Liver (tissue), 9 donors: ENCODE results near the gene SENP7. TPM values are rescaled to one million over a fixed set of nuclear protein-coding genes. Genes with fewer than 3 reads are reported as not detected.

Experiments used
- DNase-seq: peaks from one replicate; pipeline ENCODE4 v3.0.0-alpha.2; 2017; ENCODE audit warnings: low spot score
- H3K27ac ChIP-seq, 2 donors: one replicate each; pipeline ENCODE4 v1.7.0; 2013; ENCODE audit warnings: inconsistent platforms in 2 of 2, low read length in 2 of 2, control low read depth in 1 of 2, low read depth in 1 of 2, mild to moderate bottlenecking in 1 of 2
- H3K27me3 ChIP-seq, 4 donors: one replicate each; pipeline versions ENCODE4 v1.6.1 to v1.7.0; 2013; ENCODE audit warnings: low read length in 3 of 4, inconsistent platforms in 1 of 4, mild to moderate bottlenecking in 1 of 4, moderate library complexity in 1 of 4; ENCODE audit not compliant: control insufficient read depth in 4 of 4, insufficient read depth in 4 of 4
- H3K36me3 ChIP-seq, 4 donors: one replicate each; pipeline versions ENCODE4 v1.6.1 to v1.7.0; 2013; ENCODE audit warnings: low read length in 3 of 4, mild to moderate bottlenecking in 3 of 4, low read depth in 1 of 4, moderate library complexity in 1 of 4; ENCODE audit not compliant: control insufficient read depth in 4 of 4, insufficient read depth in 3 of 4
- H3K4me1 ChIP-seq, 4 donors: one replicate each; pipeline versions ENCODE4 v1.6.1 to v1.7.0; 2013; ENCODE audit warnings: low read length in 3 of 4, mild to moderate bottlenecking in 3 of 4, moderate library complexity in 1 of 4; ENCODE audit not compliant: control insufficient read depth in 4 of 4, insufficient read depth in 4 of 4
- H3K4me3 ChIP-seq, 3 donors: one replicate each; pipeline versions ENCODE4 v1.6.1 to v1.7.0; 2013; ENCODE audit warnings: low read length in 3 of 3, control low read depth in 1 of 3, low read depth in 1 of 3, mild to moderate bottlenecking in 1 of 3
- H3K9ac ChIP-seq, 2 donors: one replicate each; pipeline ENCODE4 v1.7.0; 2013; ENCODE audit warnings: low read length in 2 of 2, mild to moderate bottlenecking in 2 of 2, moderate library complexity in 2 of 2, control low read depth in 1 of 2, low read depth in 1 of 2
- H3K9me3 ChIP-seq, 4 donors: one replicate each; pipeline versions ENCODE4 v1.6.1 to v1.7.0; 2013; ENCODE audit warnings: low read length in 3 of 4; ENCODE audit not compliant: control insufficient read depth in 4 of 4
- ATF3 ChIP-seq: IDR thresholded peaks from 2 replicates; pipeline ENCODE4 v1.6.1; 2016; ENCODE audit warnings: antibody characterized with exemption
- CTCF ChIP-seq: fragments of 150-350 bp; IDR thresholded peaks from 2 replicates; pipeline ENCODE4 v1.5.1; 2017; ENCODE audit warnings: improper control_type of control experiment, low read depth, low read length; ENCODE audit not compliant: missing input control
- FOXA1 ChIP-seq: IDR thresholded peaks from 2 replicates; pipeline ENCODE4 v1.6.1; 2016; ENCODE audit warnings: antibody characterized with exemption
- FOXA2 ChIP-seq: IDR thresholded peaks from 2 replicates; pipeline ENCODE4 v1.6.1; 2016; ENCODE audit warnings: antibody characterized with exemption
- GABPA ChIP-seq, 2 donors: IDR thresholded peaks in 1 of 2; conservative IDR thresholded peaks in 1 of 2; 2 replicates each; pipeline ENCODE4 v1.6.1; 2016; ENCODE audit warnings: antibody characterized with exemption in 2 of 2, mild to moderate bottlenecking in 1 of 2, moderate library complexity in 1 of 2
- HNF4A ChIP-seq, 2 donors: conservative IDR thresholded peaks; 2 replicates each; pipeline ENCODE4 v1.6.1; 2016; ENCODE audit warnings: antibody characterized with exemption in 2 of 2, mild to moderate bottlenecking in 2 of 2
- HNF4G ChIP-seq: IDR thresholded peaks from 2 replicates; pipeline ENCODE4 v1.6.1; 2016; ENCODE audit warnings: antibody characterized with exemption
- JUND ChIP-seq, 2 donors: IDR thresholded peaks; 2 replicates each; pipeline ENCODE4 v1.6.1; 2016; ENCODE audit warnings: antibody characterized with exemption in 2 of 2
- MAX ChIP-seq: IDR thresholded peaks from 2 replicates; pipeline ENCODE4 v1.6.1; 2016; ENCODE audit warnings: antibody characterized with exemption
- NR2F2 ChIP-seq: IDR thresholded peaks from 2 replicates; pipeline ENCODE4 v1.6.1; 2016; ENCODE audit warnings: antibody characterized with exemption
- RAD21 ChIP-seq, 2 donors: IDR thresholded peaks; 2 replicates each; pipeline ENCODE4 v1.6.1; 2016; ENCODE audit warnings: antibody characterized with exemption in 2 of 2, mild to moderate bottlenecking in 2 of 2
- REST ChIP-seq: IDR thresholded peaks from 2 replicates; pipeline ENCODE4 v1.6.1; 2016; ENCODE audit warnings: antibody characterized with exemption, mild to moderate bottlenecking
- RXRA ChIP-seq, 2 donors: IDR thresholded peaks; 2 replicates each; pipeline ENCODE4 v1.6.1; 2017 to 2018; ENCODE audit warnings: antibody characterized with exemption in 2 of 2, mild to moderate bottlenecking in 1 of 2
- SP1 ChIP-seq: IDR thresholded peaks from 2 replicates; pipeline ENCODE4 v1.6.1; 2018; ENCODE audit warnings: antibody characterized with exemption, mild to moderate bottlenecking
- TAF1 ChIP-seq: conservative IDR thresholded peaks from 2 replicates; pipeline ENCODE4 v1.6.1; 2016; ENCODE audit warnings: antibody characterized with exemption, mild to moderate bottlenecking
- YY1 ChIP-seq: IDR thresholded peaks from 2 replicates; pipeline ENCODE4 v1.6.1; 2016; ENCODE audit warnings: antibody characterized with exemption, mild to moderate bottlenecking
- ZBTB33 ChIP-seq: IDR thresholded peaks from 2 replicates; pipeline ENCODE4 v1.6.1; 2016; ENCODE audit warnings: antibody characterized with exemption
- polyA plus RNA-seq, 2 donors: library from polyadenylated mRNA; stranded (reverse) in 1 of 2; unstranded in 1 of 2; fragments of 200-250 nt in 1 of 2; fragments of >200 nt in 1 of 2; fragmentation: Nextera tagmentation in 1 of 2; extraction: Ambion mirVana in 1 of 2; gene quantifications; one replicate each; pipeline versions ENCODE4 v1.2.1 to v1.2.3, GENCODE V29; 2013 to 2015
- total RNA-seq, 2 donors: library from RNA; depleted of rRNA; stranded (reverse); fragments of >200 nt; gene quantifications; one replicate each; pipeline ENCODE4 v1.2.3, GENCODE V29; 2014
- donor health status: healthy.
- donor health status: healthy.
- donor health status: healthy.
- donor health status: healthy.
- donor health status: healthy.

The SENP7 gene
- total and polyA plus RNA-seq, 4 donors = 1.9 to 18.5 (median 6.8) TPM

GRCh38 chr3:101458387-101458786, 54.6 kb downstream of the SENP7 start (continued):
- TF ChIP-seq SP1 (no peak), GABPA (IDR thresholded peaks at IDR 0.05 in 1 of 2, conservative IDR thresholded peaks at IDR 0.05 in 1 of 2) (no peak)

- Histone ChIP-seq H3K4me1 (no peaks in the 10 kb centered on the region), H3K36me3 (peaks cover 0 to 13% (median 0%) of the 10 kb centered on the region in 4 donors), H3K9ac (no peak overlapping the region), H3K4me3 (no peak overlapping the region), H3K27ac (no peak overlapping the region), H3K27me3 (no peaks in the 10 kb centered on the region), H3K9me3 (no peaks in the 10 kb centered on the region)
- DNase-seq = no peak
- no peak for TF ChIP-seq HNF4G
- TF ChIP-seq REST = no peak
- no peak for TF ChIP-seq CTCF
- TF ChIP-seq FOXA1 = no peak
- TF ChIP-seq MAX = no peak
- no peak for TF ChIP-seq FOXA2
- TF ChIP-seq TAF1 = no peak
- no peak for TF ChIP-seq NR2F2
- TF ChIP-seq HNF4A (conservative IDR thresholded peaks at IDR 0.05) = no peak
- TF ChIP-seq SP1 = no peak
- no peak for TF ChIP-seq GABPA (IDR thresholded peaks at IDR 0.05 in 1 of 2, conservative IDR thresholded peaks at IDR 0.05 in 1 of 2)
- no peak for TF ChIP-seq ZBTB33
- TF ChIP-seq RXRA (IDR thresholded peaks at IDR 0.05) = no peak
- TF ChIP-seq RAD21 (IDR thresholded peaks at IDR 0.05) = no peak
- TF ChIP-seq YY1 = no peak
- no peak for TF ChIP-seq JUND (IDR thresholded peaks at IDR 0.05)
- TF ChIP-seq ATF3 = no peak
These were observed 58.4 kb downstream of the SENP7 start for GRCh38 chr3:101454629-101455028.
